Measurements from ENCODE around the gene CNTN3.

Gene CNTN3

DNA sequence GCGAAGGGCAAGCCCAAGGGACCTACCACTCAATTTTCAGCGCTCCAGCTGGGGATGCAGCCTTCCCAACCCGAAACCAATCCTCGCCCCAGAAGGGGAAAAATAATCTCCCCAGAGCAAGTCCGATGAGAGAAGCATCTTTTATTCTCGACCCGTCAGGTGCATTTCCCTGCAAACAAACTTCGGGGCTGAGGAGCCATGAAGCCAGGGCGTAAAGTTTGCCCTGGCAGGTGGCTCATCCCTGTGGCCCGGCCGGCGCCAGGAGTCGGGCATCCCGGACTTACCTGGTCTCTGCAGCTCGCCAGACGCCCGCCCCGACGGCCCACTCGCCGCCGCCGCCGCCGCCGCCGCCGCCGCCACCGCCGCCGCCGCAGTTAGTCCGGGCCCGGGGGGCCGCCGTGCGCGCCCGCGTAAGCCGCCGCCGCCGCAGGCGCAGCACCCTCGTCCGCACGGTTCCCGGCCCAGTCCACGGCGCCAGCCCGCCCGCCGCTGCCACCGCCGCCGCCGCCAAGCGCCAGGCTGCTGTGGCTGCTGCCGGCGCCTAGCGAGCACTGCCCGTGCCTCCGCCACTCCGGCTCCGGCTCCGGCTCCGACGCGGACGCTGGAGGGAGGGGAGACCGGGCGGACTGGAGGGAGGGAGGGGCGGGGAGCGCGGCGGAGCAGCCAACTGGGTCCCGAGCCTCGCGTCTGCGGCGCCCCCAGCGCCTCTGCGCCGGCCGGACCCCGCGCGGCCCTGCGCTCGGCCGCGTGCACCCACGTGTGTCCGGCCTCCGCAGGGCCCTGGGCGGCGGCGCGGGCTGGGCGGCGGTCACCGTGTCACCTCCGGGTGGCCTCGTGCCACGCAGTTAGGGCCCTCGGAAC, at the start of gene CNTN3:
Gene CNTN3, minus strand, starts transcription at position 553 of the 861 bp plus-strand sequence. CDS start 93,547 bp downstream, outside the sequence.
- DNase-seq (ENCODE audit: low read depth in 4 of 4, low spot score in 1 of 4) = no peak

DNA sequence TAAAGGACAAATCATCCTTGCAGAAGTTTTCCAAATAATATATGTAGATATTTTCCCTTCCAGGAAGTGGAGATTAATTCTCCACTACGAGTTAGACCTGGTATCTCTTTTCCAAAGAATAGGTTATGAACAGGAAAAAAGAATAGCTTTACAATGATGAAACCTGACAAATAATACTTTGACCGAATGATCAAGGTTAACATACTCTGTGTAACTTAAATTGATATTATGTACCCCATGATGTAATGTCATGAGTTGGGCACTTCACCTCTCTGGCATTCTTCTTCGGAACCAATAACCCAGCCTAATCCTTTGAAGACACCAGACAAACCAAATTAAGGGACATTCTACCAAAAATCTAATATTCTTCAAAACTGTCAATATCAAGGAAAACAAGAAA, 48.7 kb upstream of the CNTN3 start:
- DNase-seq (ENCODE audit: low read depth in 4 of 4, low spot score in 1 of 4) = no peak

DNA sequence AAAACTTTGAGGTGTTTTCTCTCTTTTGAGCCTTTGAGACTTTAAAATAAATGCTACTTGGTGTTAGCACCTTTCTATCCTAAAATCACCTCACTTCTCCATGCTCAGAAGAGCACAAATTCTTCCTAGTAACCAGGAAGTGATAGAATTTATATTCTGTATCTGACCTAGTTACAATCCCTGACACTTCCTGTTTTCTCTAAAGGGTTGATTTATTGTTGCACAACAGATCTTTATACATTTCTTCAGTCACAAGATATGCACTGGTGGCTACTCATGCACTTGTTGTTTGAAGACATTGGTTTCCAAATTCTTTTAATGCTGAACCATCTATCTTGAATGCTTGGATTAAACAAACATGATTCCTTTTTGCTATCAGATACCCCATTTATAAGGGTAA, 47.2 kb upstream of the CNTN3 start:
- no peak for DNase-seq (ENCODE audit: low read depth in 4 of 4, low spot score in 1 of 4)

DNA sequence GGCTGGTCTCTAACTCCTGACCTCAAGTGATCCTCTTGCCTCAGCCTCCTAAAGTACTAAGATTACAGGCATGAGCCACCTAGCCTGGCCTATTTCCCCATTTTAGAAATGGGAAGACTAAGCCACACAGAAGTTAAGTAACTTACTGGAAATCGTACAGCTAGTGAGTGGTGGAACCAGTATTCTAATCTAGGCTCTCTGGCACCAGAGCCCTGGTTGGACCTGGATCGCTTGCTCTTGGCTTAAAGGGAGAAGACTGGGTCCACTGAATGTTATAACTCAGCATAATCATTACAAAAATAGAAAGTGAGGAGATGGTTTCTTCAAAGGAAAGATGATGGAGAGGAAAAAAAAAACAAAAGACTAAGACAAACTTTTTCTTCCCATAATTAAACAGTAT, 37.4 kb upstream of the CNTN3 start:
- DNase-seq (ENCODE audit: low read depth in 4 of 4, low spot score in 1 of 4) = no peak

DNA sequence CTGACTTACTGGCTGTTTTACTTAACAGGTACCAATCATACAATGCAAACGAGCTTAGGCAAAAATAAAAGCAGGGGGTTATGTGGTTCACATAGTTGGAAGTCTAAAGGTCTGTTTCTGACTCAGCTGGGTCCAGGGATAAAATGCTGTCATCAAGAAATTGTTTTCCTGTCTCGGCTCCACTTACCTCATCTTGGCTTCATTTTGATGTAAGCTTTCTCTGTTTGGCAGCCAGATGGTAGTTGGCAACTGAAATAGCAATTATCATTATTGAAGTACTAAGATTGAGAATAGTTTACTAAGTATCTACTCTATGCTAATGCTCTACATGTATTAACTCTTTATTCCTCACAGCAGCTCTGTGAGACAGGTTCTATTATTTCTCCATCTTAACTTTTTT, 36.8 kb upstream of the CNTN3 start:
- DNase-seq (ENCODE audit: low read depth in 4 of 4, low spot score in 1 of 4) = no peak

DNA sequence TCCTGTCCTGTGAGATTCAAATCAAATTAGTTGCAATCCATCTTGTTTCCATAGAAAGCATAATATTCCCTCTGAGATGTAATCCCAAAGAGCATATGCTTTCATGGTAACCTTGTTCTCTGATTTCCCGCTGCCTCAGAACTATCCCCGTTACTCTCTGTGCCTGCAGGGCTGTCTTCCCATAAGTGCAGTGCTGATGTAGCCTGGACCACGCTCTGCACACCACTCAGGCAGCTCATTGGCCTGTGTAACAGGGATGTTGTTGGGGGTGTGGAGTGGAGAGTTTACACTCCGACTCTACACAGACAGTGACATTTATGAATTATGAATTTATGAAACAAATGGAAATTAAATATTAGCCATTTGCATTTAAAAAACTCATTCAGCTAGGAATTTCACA, 33.6 kb upstream of the CNTN3 start:
- DNase-seq (ENCODE audit: low read depth in 4 of 4, low spot score in 1 of 4) = no peak

DNA sequence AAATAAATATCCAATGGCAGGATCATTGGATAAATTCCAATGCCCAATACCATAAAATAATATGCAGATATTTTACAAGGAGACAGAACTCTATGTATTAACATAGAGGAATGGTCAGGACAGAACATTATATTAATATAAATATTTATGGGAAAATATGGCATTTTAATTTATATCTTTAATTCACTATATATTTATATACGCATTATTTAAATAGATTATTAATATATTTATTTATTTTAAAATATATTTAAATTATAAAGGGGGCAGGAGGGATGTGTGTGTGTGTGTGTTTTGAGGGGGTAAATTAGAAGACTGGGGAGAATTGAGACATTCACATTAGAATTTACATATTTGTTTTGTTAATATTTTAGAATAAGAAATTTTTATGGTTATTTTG, 31.6 kb upstream of the CNTN3 start:
- no peak for DNase-seq (ENCODE audit: low read depth in 4 of 4, low spot score in 1 of 4)

DNA sequence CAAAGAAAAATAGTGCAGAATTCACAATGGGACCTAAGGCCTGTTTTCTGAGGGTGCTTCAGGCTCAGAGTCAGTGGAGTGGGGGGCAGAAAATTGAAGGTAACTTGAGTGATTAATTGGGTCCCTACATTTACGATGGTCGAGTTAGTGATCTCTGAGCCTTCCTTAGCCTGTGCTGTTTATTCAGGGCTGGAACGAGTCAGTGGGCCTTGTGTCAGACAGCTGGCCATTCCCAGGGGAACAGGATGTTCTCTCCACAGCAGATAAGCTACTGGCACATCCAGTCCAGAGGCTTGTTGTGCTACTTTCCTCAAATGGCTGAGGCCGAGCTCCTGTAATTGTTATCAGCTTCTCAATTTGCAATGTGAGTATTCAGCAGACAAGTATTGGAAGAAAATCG, 29.2 kb upstream of the CNTN3 start:
- no peak for DNase-seq (ENCODE audit: low read depth in 4 of 4, low spot score in 1 of 4)

DNA sequence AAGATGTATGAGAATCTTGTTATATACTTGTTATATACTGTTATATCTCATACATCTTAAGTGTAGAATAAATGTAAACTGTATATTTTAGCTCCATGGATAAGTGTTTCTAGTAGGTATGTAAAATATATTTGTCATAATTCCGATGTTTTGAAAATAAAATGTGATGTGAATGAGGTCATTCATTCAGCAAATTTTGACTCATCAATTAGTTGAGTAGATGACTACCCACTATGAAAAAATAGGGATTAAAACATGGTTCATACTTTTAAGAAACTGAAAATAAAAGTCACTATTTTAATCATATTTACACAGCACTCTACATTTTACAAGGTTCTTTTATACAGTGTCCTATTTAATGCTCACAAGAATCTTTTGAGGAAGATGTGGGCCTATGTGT, 28.4 kb upstream of the CNTN3 start:
- no peak for DNase-seq (ENCODE audit: low read depth in 4 of 4, low spot score in 1 of 4)

DNA sequence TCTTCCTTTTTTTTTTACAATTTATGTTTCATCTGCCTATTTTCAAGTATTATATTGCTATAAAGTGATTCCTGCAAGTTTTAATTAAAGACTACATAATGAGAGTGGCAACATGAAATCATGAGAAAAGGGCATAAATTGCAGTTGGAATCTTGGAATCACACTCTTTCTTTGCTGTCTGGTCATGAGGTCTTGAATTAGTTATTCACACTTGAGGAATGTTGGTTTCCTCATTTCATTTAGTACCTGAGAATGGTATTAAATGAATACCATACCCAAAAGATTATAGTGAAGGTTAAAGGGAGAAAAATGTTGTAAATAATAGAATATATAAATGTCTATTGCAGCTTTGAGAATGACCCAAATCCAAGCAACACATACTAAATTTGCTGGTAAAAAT, 25.8 kb upstream of the CNTN3 start:
- no peak for DNase-seq (ENCODE audit: low read depth in 4 of 4, low spot score in 1 of 4)

DNA sequence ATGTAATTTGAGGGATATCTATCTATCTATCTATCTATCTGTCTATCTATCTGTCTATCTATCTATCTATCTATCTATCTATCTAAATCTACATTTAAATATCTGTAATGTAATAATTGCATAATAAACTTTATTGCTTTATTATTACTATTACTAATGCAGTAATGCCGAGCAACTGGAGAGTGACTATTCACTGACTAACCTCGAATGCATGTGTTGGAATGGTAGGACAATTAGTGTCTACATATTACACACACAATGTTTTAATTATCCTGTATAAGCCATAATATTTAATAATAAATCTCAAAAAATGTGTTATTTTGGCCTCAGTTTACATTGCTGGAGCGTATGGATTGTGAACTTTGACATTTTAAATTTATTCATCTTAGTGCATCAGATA, 25.2 kb upstream of the CNTN3 start:
- DNase-seq (ENCODE audit: low read depth in 4 of 4, low spot score in 1 of 4) = no peak

DNA sequence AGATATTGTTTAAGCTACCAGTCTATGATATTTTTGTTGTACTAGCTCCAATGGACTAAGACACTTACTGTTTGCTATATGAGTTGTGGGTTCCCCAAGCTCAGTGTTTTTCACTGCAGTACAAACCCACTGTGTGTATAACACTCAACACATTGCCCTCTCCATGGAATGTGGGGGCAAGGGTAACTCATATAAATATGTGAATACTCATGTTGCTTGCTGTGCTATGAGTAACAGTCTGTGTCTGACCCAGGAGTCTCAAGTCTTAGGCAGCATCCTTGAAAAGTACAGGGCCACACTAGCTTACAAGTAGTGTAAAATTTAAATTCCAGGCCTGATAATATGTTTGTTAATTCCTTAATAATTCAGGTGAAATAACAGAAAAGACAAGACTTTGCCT, 22.5 kb upstream of the CNTN3 start:
- DNase-seq (ENCODE audit: low read depth in 4 of 4, low spot score in 1 of 4) = no peak

DNA sequence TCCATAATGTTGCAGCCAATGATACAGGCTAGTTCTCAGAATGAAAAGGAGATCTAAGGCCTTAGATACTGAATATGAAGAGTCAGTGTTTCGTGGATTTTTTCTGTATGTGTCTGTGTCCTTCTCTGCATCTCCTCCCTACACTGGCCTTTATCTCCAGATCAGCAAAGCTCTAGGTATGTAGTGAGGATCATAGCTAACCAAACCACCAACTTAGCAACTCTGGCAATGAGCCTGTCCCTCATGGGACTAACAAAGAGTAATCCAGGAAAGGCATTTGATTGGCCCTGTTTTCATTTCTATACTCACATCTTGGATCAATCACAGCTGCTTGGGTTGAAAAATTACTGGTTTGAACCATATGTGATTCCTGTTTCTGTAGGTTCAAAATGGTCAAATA, 18.6 kb upstream of the CNTN3 start:
- DNase-seq (ENCODE audit: low read depth in 4 of 4, low spot score in 1 of 4) = no peak

DNA sequence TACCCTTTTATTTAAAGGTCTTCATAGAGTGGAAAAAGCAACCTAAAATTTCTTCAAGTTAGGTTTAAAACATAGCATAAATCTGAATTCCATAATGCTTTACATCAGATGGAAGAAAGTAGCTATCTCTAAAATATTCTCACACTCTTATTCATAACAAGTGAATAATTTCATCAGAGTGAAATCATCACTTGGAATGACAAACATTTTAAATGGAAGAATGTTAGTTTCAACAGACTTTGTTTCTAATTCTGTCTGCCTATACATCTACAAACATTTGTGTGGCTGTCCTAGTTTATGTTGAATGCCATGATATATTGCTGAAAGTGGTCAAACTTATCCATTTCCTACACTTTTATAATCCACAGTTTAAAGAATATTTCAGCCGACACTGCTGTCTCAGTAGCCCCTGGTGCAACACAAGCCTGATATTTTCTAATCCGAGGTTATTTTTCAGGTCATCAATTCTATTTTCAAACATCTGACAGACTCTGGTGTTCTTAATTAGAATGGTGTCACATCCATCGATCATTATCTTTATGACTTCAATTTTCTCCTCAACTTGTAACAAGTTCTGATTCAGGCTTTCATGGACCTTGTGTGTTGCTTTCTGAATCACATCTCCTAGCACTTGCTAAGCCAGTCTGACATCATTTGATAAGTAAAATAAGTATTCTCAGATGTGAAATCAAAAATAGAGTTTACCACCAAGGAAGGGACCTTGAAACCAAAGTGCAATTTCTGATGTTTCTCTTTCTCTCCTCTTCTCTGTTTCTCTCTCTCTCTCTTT, 17.1 kb upstream of the CNTN3 start:
- no peak for DNase-seq (ENCODE audit: low read depth in 4 of 4, low spot score in 1 of 4)

DNA sequence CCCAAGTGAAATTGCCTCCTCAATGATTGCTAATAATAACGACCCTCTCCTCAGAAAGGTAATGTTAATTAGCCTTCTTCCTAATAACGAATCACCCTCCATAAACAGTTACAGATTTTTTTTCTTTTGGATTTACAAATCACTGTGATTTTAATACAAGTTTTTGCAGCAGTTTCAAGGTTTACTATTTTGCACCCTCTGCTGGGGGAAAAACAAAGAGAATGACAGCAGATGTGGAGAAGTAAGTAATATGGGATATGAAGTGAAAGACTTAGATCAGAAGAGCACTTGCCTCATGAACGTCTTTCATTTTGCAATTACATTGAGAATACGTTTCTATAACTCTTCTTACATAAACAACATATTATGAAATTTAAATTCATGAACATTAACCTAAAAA, 16.1 kb upstream of the CNTN3 start:
- no peak for DNase-seq (ENCODE audit: low read depth in 4 of 4, low spot score in 1 of 4)

DNA sequence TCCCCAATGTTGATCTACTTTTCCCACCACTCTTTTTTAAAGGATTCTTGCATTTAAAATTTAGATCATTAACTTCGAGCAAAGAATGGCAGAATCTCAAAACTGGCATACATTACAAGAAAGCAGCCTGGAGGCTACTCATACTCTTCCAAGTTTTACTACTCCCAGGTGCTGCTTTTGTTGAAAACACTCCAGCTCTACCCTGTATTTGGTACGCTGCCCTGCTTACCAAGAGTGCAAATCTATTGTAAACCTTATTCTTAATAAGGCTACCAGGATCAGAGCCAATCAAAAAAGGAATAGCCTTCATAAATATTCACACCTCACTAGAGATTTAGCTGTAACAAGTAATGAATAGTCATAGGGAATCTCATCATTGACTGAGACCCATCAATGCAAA, 11.6 kb upstream of the CNTN3 start:
- no peak for DNase-seq (ENCODE audit: low read depth in 4 of 4, low spot score in 1 of 4)

DNA sequence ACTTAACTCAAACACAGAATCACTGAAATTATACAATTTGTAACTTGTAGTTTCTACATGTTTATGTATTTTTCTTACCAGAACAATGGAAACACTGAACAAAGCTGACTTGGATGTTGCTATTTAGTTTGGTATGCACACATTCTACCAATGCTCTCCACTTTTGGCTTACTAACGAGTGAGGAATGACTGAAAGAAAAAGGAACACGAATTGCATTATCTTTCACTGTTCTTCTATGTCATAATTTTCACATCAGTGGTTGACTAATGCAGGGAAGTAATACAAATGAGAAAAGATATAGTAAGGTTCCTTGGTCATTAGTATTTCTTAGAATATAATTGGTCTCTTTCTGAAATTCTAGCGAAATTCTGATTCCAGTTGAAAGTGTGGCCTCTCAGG, 9.8 kb upstream of the CNTN3 start:
- DNase-seq (ENCODE audit: low read depth in 4 of 4, low spot score in 1 of 4) = no peak

DNA sequence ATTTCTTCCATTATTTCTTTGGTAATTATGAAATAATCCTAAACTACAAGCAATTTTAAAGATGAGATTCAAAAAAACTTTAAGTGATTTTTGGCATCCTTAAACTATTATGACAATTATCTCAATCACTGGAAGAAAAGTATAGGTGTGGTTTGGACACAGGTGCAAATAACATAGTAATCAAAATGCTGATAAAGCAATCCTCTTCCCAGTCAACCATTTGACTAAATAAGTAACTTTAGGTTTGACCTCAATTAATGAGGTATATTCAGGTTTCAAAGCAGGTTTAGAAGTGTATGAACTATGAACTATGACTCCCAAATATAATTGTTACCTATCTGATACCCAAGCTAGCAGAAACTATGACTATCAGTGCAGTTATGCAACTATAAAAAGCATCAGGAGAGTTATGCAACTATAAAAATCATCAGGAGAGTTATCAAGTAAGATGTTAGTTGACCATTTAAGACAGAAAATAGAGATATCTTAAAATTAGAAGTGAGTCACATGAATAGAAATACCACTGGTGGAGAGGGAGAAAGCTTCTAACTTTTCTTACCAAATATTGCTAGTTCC, 8.9 kb upstream of the CNTN3 start:
- DNase-seq (ENCODE audit: low read depth in 4 of 4, low spot score in 1 of 4) = no peak

DNA sequence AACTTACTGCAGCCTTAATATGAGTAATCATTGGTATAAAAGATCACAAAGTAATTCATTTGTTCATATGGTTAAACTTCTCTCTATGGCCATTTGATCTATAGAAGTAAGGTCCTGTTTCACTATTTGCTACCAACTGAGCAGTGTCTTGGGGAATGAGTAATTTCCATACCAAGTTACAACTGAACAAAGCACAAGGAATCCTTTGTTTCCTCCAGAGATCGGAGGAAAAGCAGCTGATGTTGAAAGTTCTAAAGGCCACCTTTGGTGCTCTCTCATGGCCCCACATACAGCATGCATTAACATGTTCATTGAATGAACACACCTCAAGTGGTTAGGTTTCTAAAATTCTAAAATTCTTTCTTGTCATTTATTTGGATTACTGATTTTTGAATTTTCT, 7.1 kb upstream of the CNTN3 start:
- no peak for DNase-seq (ENCODE audit: low read depth in 4 of 4, low spot score in 1 of 4)

DNA sequence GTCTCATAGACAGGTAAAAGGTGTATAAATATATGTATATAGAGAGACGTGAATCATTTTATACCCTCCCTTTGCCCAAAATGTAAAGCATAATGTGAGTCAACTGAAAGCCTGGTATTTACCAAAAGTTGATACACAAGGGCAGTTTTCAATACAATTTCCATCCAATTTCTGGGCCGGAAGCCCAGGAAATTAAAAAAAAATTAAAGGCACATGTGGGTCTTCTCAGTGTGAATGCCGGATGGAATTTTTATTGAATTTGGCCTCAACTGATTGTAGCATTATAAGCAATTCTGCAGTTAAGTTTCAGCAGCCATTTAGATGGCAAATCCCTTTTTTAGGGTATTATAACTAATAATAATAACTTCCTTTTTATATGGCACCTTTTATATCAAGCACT, 3.3 kb upstream of the CNTN3 start:
- DNase-seq (ENCODE audit: low read depth in 4 of 4, low spot score in 1 of 4) = no peak

DNA sequence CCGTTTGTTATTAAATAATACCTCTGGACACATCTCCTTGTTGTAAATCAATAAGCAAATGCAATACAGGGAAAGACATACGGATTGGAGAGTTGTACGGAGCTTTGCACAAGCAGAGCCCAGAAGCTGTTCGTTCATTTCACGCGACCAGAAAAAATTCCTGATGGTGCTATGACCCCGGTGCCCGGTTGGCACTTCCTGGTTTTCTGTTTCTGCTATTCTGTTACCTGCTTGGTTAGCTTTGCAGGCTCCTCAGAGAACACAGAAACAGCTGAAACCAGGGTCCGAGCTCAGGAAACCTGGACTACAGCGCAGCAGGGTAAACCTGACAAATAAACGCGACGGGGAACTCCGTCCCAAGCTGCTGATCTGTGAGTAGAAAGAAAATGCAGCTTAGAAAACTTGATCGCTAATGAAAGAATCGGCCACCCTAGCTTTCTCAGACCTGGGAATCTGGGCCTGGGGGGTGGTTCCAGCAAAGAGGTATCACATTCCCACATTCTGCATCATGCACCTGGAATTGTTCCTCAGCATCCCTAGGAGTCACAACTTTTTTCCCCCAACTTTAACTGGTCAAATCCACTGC, 845 bp downstream of the CNTN3 start:
- no peak for DNase-seq (ENCODE audit: low read depth in 4 of 4, low spot score in 1 of 4)

DNA sequence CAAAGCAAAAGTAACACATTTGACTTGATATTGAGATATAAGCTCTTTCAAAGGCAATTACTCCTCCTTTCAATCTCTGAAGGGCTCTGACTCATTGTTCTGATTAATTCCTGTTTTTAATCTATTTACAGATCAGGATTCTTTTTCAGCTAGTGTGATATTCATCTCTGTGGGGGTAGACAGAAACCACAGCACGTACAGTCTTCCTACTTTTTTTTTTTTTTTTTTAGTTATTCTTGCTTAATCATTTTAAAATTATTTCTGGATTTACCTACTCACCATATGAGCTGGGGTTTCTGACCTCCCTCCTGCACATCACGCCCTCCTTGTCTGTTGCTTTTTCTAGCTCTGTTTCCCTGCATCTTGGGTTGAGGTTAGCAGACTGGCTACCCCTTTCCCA, 1.4 kb downstream of the CNTN3 start:
- no peak for DNase-seq (ENCODE audit: low read depth in 4 of 4, low spot score in 1 of 4)

Measured in stimulated activated CD4-positive, alpha-beta T cell treated with anti-CD3 and anti-CD28 coated beads, Interleukin-1b, Interleukin-23, amount 100 ng/mL, for 24 hours (primary cell).